ENCODE measurements around the gene TRABD2A. TPM values are rescaled to one million over a fixed set of nuclear protein-coding genes. Genes with fewer than 3 reads are reported as not detected.
"Not testable (repeated sequence)": the region's sequence is repeated elsewhere in the genome, so short reads cannot be mapped to it uniquely, and the experiment has no call there.

Gene TRABD2A
- total and polyA plus RNA-seq, 9 of the 15 experiments (the other 6 are each of a cell fraction or from before 2014, with no cell fraction given): 0.07 to 0.45 (median 0.25) TPM

- not testable (repeated sequence) for H3K27ac ChIP-seq (ENCODE audit: extremely low read depth, low read depth, low read length)
These were observed 5.3 kb downstream of the TRABD2A start for GRCh38 chr2:84875619-84876018.

GRCh38 chr2:84875213-84875560 lies 5.7 kb downstream of the TRABD2A start:
- H3K4me1 ChIP-seq (replicated peaks in 1 of 2; ENCODE audit: control insufficient read depth in 2 of 2, insufficient read depth in 2 of 2, low read length in 2 of 2): peaks cover 0 to 3% of the 10 kb centered on the region in 2 experiments; a peak in 1 of 5 replicates
- no peak overlapping the region for H3K27ac ChIP-seq (ENCODE audit: extremely low read depth, low read depth, low read length)
- BruUV-seq (replicated peaks): no TSS peak
- H3K9me1 ChIP-seq (ENCODE audit: control insufficient read depth, insufficient read depth, low read length): peaks cover 4% of the 10 kb centered on the region
- CTCF ChIA-PET (ENCODE audit: low intra/inter-chr PET ratio): no interaction called here
- no peaks in the 10 kb centered on the region for H3K79me2 ChIP-seq (ENCODE audit: control insufficient read depth, insufficient read depth, low read length)
- H3K9me3 ChIP-seq (replicated peaks; ENCODE audit: control insufficient read depth, insufficient read depth, low read depth, low read length): no peaks in the 10 kb centered on the region
- in situ Hi-C loops (cut with MboI): no loop called here
- H3K9ac ChIP-seq (ENCODE audit: insufficient read depth in 1 of 2, low read depth in 2 of 2, low read length in 2 of 2): no peak overlapping the region
- FAIRE-seq (no peak), DNase-seq (ENCODE audit: extremely low read depth in 1 of 4, low spot score in 3 of 4) (no peak), ATAC-seq (no peak)
- no peak overlapping the region for H3K4me3 ChIP-seq
- WGBS (ENCODE audit: insufficient coverage, low coverage, missing lambda C conversion rate): 0% methylated on average over 4 of the region's 4 CpGs
- no peak overlapping the region for H3K4me2 ChIP-seq (ENCODE audit: insufficient read depth, low read length)
- intact Hi-C loops (cut with micrococcal nuclease): no loop called here
- no peak for TF ChIP-seq USF1 (CRISPR knock-in tag; IDR thresholded peaks at IDR 0.05)
- H3K27me3 ChIP-seq (ENCODE audit: control insufficient read depth in 2 of 2, insufficient read depth in 2 of 2, low read length in 2 of 2): peaks cover 36 to 40% of the 10 kb centered on the region in 2 experiments
- H3K36me3 ChIP-seq (ENCODE audit: control insufficient read depth, insufficient read depth, low read length): no peaks in the 10 kb centered on the region
- POLR2A ChIA-PET: interaction anchor here (0.6 kb wide), 2 partner anchors 25 to 60 kb away, joined by 3 read pairs; no protein-coding TSS in a partner anchor
- no peaks in the 10 kb centered on the region for H4K20me1 ChIP-seq (replicated peaks; ENCODE audit: control insufficient read depth, insufficient read depth, low read length)
- H2AFZ ChIP-seq (ENCODE audit: low read depth, low read length): no peak overlapping the region

More at GRCh38 chr2:84875619-84876018, 5.3 kb downstream of the TRABD2A start:
- ATAC-seq; H3K79me2 ChIP-seq (ENCODE audit: control insufficient read depth, insufficient read depth, low read length); FAIRE-seq; H4K20me1 ChIP-seq (replicated peaks; ENCODE audit: control insufficient read depth, insufficient read depth, low read length); H3K9me3 ChIP-seq (replicated peaks; ENCODE audit: control insufficient read depth, insufficient read depth, low read depth, low read length); CTCF ChIA-PET (ENCODE audit: low intra/inter-chr PET ratio); H2AFZ ChIP-seq (ENCODE audit: low read depth, low read length); H3K4me2 ChIP-seq (ENCODE audit: insufficient read depth, low read length); H3K9me1 ChIP-seq (ENCODE audit: control insufficient read depth, insufficient read depth, low read length); H3K36me3 ChIP-seq (ENCODE audit: control insufficient read depth, insufficient read depth, low read length); H3K9ac ChIP-seq (ENCODE audit: insufficient read depth in 1 of 2, low read depth in 2 of 2, low read length in 2 of 2); BruUV-seq (replicated peaks); H3K4me1 ChIP-seq (replicated peaks in 1 of 2; ENCODE audit: control insufficient read depth in 2 of 2, insufficient read depth in 2 of 2, low read length in 2 of 2); H3K4me3 ChIP-seq; in situ Hi-C loops (cut with MboI); intact Hi-C loops (cut with micrococcal nuclease); DNase-seq (ENCODE audit: extremely low read depth in 1 of 4, low spot score in 3 of 4): not testable (repeated sequence)
- POLR2A ChIA-PET: interaction anchor here (0.6 to 0.7 kb wide), 3 partner anchors 26 to 61 kb away, joined by 3 read pairs; no protein-coding TSS in a partner anchor
- WGBS (ENCODE audit: insufficient coverage, low coverage, missing lambda C conversion rate): 0% methylated on average over 1 of the region's 1 CpG
- peaks cover 38 to 40% of the 10 kb centered on the region in 2 experiments for H3K27me3 ChIP-seq (ENCODE audit: control insufficient read depth in 2 of 2, insufficient read depth in 2 of 2, low read length in 2 of 2)
- TF ChIP-seq ZNF121 (CRISPR knock-in tag; conservative IDR thresholded peaks at IDR 0.05): peak; percentile 53
